H1 (cell line): ENCODE results near the gene HOXB3. TPM values are rescaled to one million over a fixed set of nuclear protein-coding genes. Genes with fewer than 3 reads are reported as not detected.

Experiments used
- CTCF ChIA-PET: fragments of 300-600 bp; sonication (Branson Sonifier 250); formaldehyde crosslinking; loops from one replicate; lab custom pipeline; 2021; ENCODE audit not compliant: partially characterized antibody; lab: Charles Lee
- POLR2A ChIA-PET: fragments of 300-600 bp; sonication (Branson Sonifier 250); formaldehyde crosslinking; loops from one replicate; lab custom pipeline; 2021; ENCODE audit warnings: inconsistent platforms; ENCODE audit not compliant: partially characterized antibody; lab: Charles Lee
- DNase-seq, 2 experiments: peaks; one replicate each; pipeline versions ENCODE4 v3.0.0 to v3.0.0-alpha.2; 2010 to 2022; ENCODE audit warnings: low spot score in 2 of 2, low read depth in 1 of 2, mixed read lengths in 1 of 2
- FAIRE-seq: peaks from 2 replicates; lab custom pipeline; 2011; peaks lifted over from hg19 to GRCh38; lab: Jason Lieb, UNC
- H2AFZ ChIP-seq: 2 replicates; pipeline ENCODE4 v1.8.1; 2012; ENCODE audit warnings: low read length, inconsistent platforms
- H2AK5ac ChIP-seq: 2 replicates; pipeline ENCODE4 v1.6.1; 2013; ENCODE audit warnings: low read depth, low read length
- H2BK120ac ChIP-seq: replicated peaks from 2 replicates; pipeline ENCODE3; 2013; ENCODE audit warnings: low read depth, low read length, inconsistent platforms
- H2BK12ac ChIP-seq: 2 replicates; pipeline ENCODE4 v1.6.1; 2013; ENCODE audit warnings: low read depth, low read length
- H2BK15ac ChIP-seq: 2 replicates; pipeline ENCODE4 v1.6.1; 2013; ENCODE audit warnings: low read length
- H2BK20ac ChIP-seq: 2 replicates; pipeline ENCODE4 v1.6.1; 2013; ENCODE audit warnings: low read length
- H2BK5ac ChIP-seq: 2 replicates; pipeline ENCODE4 v1.6.1; 2013; ENCODE audit warnings: low read depth, low read length
- H3K14ac ChIP-seq: 2 replicates; pipeline ENCODE4 v1.6.1; 2013; ENCODE audit warnings: inconsistent platforms; ENCODE audit not compliant: insufficient read length
- H3K18ac ChIP-seq: 2 replicates; pipeline ENCODE4 v1.6.1; 2013; ENCODE audit warnings: low read length; ENCODE audit errors: extremely low read depth
- H3K23ac ChIP-seq: 2 replicates; pipeline ENCODE4 v1.6.1; 2013; ENCODE audit warnings: inconsistent platforms; ENCODE audit not compliant: insufficient read length
- H3K23me2 ChIP-seq: 2 replicates; pipeline ENCODE4 v1.6.1; 2013; ENCODE audit warnings: low read depth, low read length
- H3K27ac ChIP-seq: 2 replicates; pipeline ENCODE4 v1.6.1; 2011; ENCODE audit warnings: low read depth, low read length, inconsistent platforms
- H3K27me3 ChIP-seq, 4 experiments: replicated peaks in 1 of 4; 1 replicate in 1 of 4; 2 replicates in 3 of 4; pipeline versions ENCODE4 v1.6.1 to v1.8.1; 2011 to 2013; ENCODE audit warnings: low read length in 3 of 4, mild to moderate bottlenecking in 3 of 4, inconsistent platforms in 2 of 4, mixed read lengths in 2 of 4, moderate library complexity in 1 of 4; ENCODE audit not compliant: control insufficient read depth in 3 of 4, insufficient read depth in 3 of 4; ENCODE audit errors: extremely low read depth in 1 of 4
- H3K36me3 ChIP-seq, 4 experiments: 2 replicates each; pipeline versions ENCODE4 v1.6.1 to v1.8.1; 2011 to 2013; ENCODE audit warnings: mild to moderate bottlenecking in 4 of 4, low read length in 3 of 4, moderate library complexity in 2 of 4, control low read depth in 1 of 4, inconsistent platforms in 1 of 4; ENCODE audit not compliant: insufficient read depth in 4 of 4, control insufficient read depth in 2 of 4
- H3K4ac ChIP-seq: replicated peaks from 2 replicates; pipeline ENCODE3; 2013; ENCODE audit warnings: low read length, low read depth, mixed read lengths, inconsistent platforms; ENCODE audit not compliant: insufficient read length
- H3K4me1 ChIP-seq, 4 experiments: replicated peaks in 1 of 4; 1 replicate in 1 of 4; 2 replicates in 3 of 4; pipeline versions ENCODE4 v1.6.1 to v1.8.1; 2011 to 2013; ENCODE audit warnings: low read length in 3 of 4, inconsistent platforms in 2 of 4, mixed read lengths in 1 of 4; ENCODE audit not compliant: insufficient read depth in 4 of 4, control insufficient read depth in 3 of 4
- H3K4me2 ChIP-seq, 2 experiments: 2 replicates each; pipeline versions ENCODE4 v1.6.1 to v1.8.1; 2011 to 2013; ENCODE audit warnings: low read depth in 2 of 2, low read length in 2 of 2, control low read depth in 1 of 2, inconsistent platforms in 1 of 2, mild to moderate bottlenecking in 1 of 2; ENCODE audit not compliant: insufficient read depth in 1 of 2
- H3K4me3 ChIP-seq, 4 experiments: fragments of 200-600, 300-600 bp in 1 of 4; sonication (generic), shearing (Covaris generic), sonication (Bioruptor Twin) in 1 of 4; 2 replicates each; pipeline versions ENCODE4 v1.5.1 to v1.8.1; 2011 to 2016; ENCODE audit warnings: low read length in 4 of 4, low read depth in 3 of 4, control low read depth in 2 of 4, inconsistent platforms in 2 of 4, mild to moderate bottlenecking in 2 of 4, mixed read lengths in 1 of 4, moderate library complexity in 1 of 4; ENCODE audit not compliant: insufficient read depth in 2 of 4; ENCODE audit errors: extremely low read depth in 1 of 4
- H3K56ac ChIP-seq: replicated peaks from 2 replicates; pipeline ENCODE3; 2013; ENCODE audit warnings: low read depth, mild to moderate bottlenecking, mixed read lengths, low read length, inconsistent platforms; ENCODE audit not compliant: insufficient read length
- H3K79me1 ChIP-seq: 2 replicates; pipeline ENCODE4 v1.6.1; 2013; ENCODE audit warnings: low read depth, low read length, control low read depth
- H3K79me2 ChIP-seq, 2 experiments: 2 replicates each; pipeline versions ENCODE4 v1.6.1 to v1.8.1; 2012 to 2013; ENCODE audit warnings: low read length in 2 of 2, mild to moderate bottlenecking in 2 of 2, inconsistent platforms in 1 of 2; ENCODE audit not compliant: insufficient read depth in 2 of 2, control insufficient read depth in 1 of 2
- H3K9ac ChIP-seq, 4 experiments: replicated peaks in 1 of 4; 1 replicate in 1 of 4; 2 replicates in 3 of 4; pipeline versions ENCODE4 v1.6.1 to v1.8.1; 2011 to 2013; ENCODE audit warnings: low read depth in 3 of 4, low read length in 3 of 4, control low read depth in 2 of 4, mild to moderate bottlenecking in 2 of 4, moderate library complexity in 2 of 4, inconsistent platforms in 1 of 4; ENCODE audit errors: extremely low read depth in 1 of 4
- H3K9me3 ChIP-seq, 2 experiments: 2 replicates each; pipeline versions ENCODE4 v1.6.1 to v1.8.1; 2012 to 2013; ENCODE audit warnings: mild to moderate bottlenecking in 2 of 2, moderate library complexity in 2 of 2, control low read depth in 1 of 2, inconsistent platforms in 1 of 2, low read depth in 1 of 2, low read length in 1 of 2, mixed read lengths in 1 of 2; ENCODE audit not compliant: insufficient read depth in 2 of 2
- H4K20me1 ChIP-seq, 2 experiments: replicated peaks in 1 of 2; 2 replicates each; pipeline versions ENCODE3 to v1.8.1; 2011 to 2013; ENCODE audit warnings: inconsistent platforms in 2 of 2, low read length in 2 of 2, mild to moderate bottlenecking in 1 of 2; ENCODE audit not compliant: insufficient read depth in 2 of 2, control insufficient read depth in 1 of 2
- H4K5ac ChIP-seq: 2 replicates; pipeline ENCODE4 v1.6.1; 2013; ENCODE audit warnings: low read length, low read depth, mixed read lengths, inconsistent platforms; ENCODE audit not compliant: insufficient read length
- H4K8ac ChIP-seq: 2 replicates; pipeline ENCODE4 v1.8.0; 2013; ENCODE audit warnings: mild to moderate bottlenecking, moderate library complexity, low read length, inconsistent platforms; ENCODE audit not compliant: insufficient read depth; ENCODE audit errors: extremely low read depth
- H4K91ac ChIP-seq: replicated peaks from 2 replicates; pipeline ENCODE3; 2013; ENCODE audit warnings: low read length, mixed read lengths, inconsistent platforms; ENCODE audit not compliant: insufficient read length
- CBX8 ChIP-seq: fragments of 300-800, 300-1000 bp; sonication (generic); IDR thresholded peaks from 2 replicates; pipeline ENCODE4 v1.7.1; 2016; ENCODE audit warnings: low read depth, low read length, borderline replicate concordance
- EZH2 ChIP-seq: fragments of 200-600 bp; sonication (generic); IDR thresholded peaks from 2 replicates; pipeline ENCODE4 v1.7.1; 2012; ENCODE audit warnings: low read depth, mild to moderate bottlenecking, moderate library complexity, low read length, inconsistent platforms; ENCODE audit not compliant: severe bottlenecking
- MAFK ChIP-seq: IDR thresholded peaks from 2 replicates; pipeline ENCODE4 v1.6.1; 2012; ENCODE audit warnings: low read depth, mild to moderate bottlenecking, improper control_type of control experiment, low read length
- POLR2AphosphoS5 ChIP-seq: IDR thresholded peaks from 2 replicates; pipeline ENCODE4 v1.6.1; 2011; ENCODE audit warnings: low read depth, low read length
- RBBP5 ChIP-seq: IDR thresholded peaks from 2 replicates; pipeline ENCODE4 v1.7.1; 2012; ENCODE audit warnings: low read depth, mild to moderate bottlenecking, inconsistent platforms, low read length, moderate library complexity, borderline replicate concordance
- RNF2 ChIP-seq: fragments of 200-900, 300-1000 bp; sonication (generic); IDR thresholded peaks from 2 replicates; pipeline ENCODE4 v1.7.1; 2016; ENCODE audit warnings: borderline replicate concordance, low read depth, mild to moderate bottlenecking, antibody characterized with exemption, low read length; ENCODE audit not compliant: poor library complexity, severe bottlenecking; ENCODE audit errors: missing control alignments
- SUZ12 ChIP-seq: fragments of 200-600 bp; sonication (generic); IDR thresholded peaks from 2 replicates; pipeline ENCODE4 v1.6.1; 2012; ENCODE audit warnings: mild to moderate bottlenecking, inconsistent platforms, low read length, moderate library complexity, mixed read lengths
- TCF12 ChIP-seq: IDR thresholded peaks from 2 replicates; pipeline ENCODE4 v1.6.1; 2011; ENCODE audit warnings: low read depth, mild to moderate bottlenecking, low read length
- WGBS, 2 experiments: shearing (Covaris generic) in 1 of 2; methylation state at CpG; one replicate each; pipeline versions ENCODE4 v1.1.6 to v1.1.7; 2013 to 2015; ENCODE audit warnings: low lambda C conversion rate in 2 of 2, mixed read lengths in 2 of 2, inconsistent platforms in 1 of 2, low coverage in 1 of 2, missing lambda C conversion rate in 1 of 2; ENCODE audit not compliant: insufficient replicate concordance in 2 of 2, insufficient coverage in 1 of 2, insufficient read length in 1 of 2; ENCODE audit errors: extremely low coverage in 1 of 2, missing lambda C conversion rate in 1 of 2; 5-methylcytosine and 5-hydroxymethylcytosine counted together
- polyA plus RNA-seq, 7 experiments: library from polyadenylated mRNA; depleted of rRNA in 3 of 7; stranded (reverse) in 5 of 7; unstranded in 2 of 7; fragments of >200 nt in 5 of 7; fragments of 200-250 nt in 2 of 7; gene quantifications; 1 replicate in 5 of 7; 2 replicates in 1 of 7; 4 replicates in 1 of 7; pipeline versions ENCODE4 v1.2.1 to v1.2.3, GENCODE V29; 2011 to 2013; ENCODE audit warnings: missing spikeins in 2 of 7, mixed read lengths in 2 of 7
- total RNA-seq: library from RNA; stranded (reverse); fragmentation: NEBNext Ultra II Directional; extraction: Animal tissue kit (Norgen Biotek cat#: 25700); gene quantifications from 2 replicates; pipeline ENCODE4 v1.2.1, GENCODE V29; 2021

HOXB3 gene
- total and polyA plus RNA-seq, 2 of the 8 experiments (the other 6 are each of a cell fraction or from before 2014, with no cell fraction given): not detected

- Histone ChIP-seq H2BK15ac (no peak overlapping the region), H3K4me2 (no peak overlapping the region)
These were observed 3.4 kb downstream of the HOXB3 start for GRCh38 chr17:48586355-48587258.

More at GRCh38 chr17:48586355-48587258, 3.4 kb downstream of the HOXB3 start:
- WGBS, 2 experiments: 12% methylated on average over 34 of the region's 34 CpGs; no CpG with 5 or more reads in 1 of the 2 experiments
- H4K5ac ChIP-seq: no peak overlapping the region
- H2BK5ac ChIP-seq: no peak overlapping the region
- ChIA-PET POLR2A (interaction anchor here (1.6 kb wide), 1 partner anchor 12 kb away, joined by 4 read pairs; no protein-coding TSS in a partner anchor), CTCF (interaction anchor here (0.9 to 4.7 kb wide), 17 partner anchors 10 to 323 kb away, joined by 3 to 24 read pairs (median 5); no protein-coding TSS in a partner anchor)
- H3K79me1 ChIP-seq: no peaks in the 10 kb centered on the region
- no peak overlapping the region for H3K9ac ChIP-seq
- peaks cover 0 to 18% (median 0%) of the 10 kb centered on the region in 4 experiments; a peak in 1 of 8 replicates for H3K36me3 ChIP-seq
- H3K18ac ChIP-seq: no peak overlapping the region
- DNase-seq: no peak
- TF ChIP-seq EZH2 (peak; percentile 99), MAFK (no peak), TCF12 (no peak), POLR2AphosphoS5 (no peak), CBX8 (peak; percentile 77; the same call in 1 of the 2 replicates), RNF2 (peak; percentile 92), RBBP5 (no peak), SUZ12 (peak; percentile 84)
- no peak overlapping the region for H3K4ac ChIP-seq
- no peak overlapping the region for H4K91ac ChIP-seq
- H3K23ac ChIP-seq: no peak overlapping the region
- H2AK5ac ChIP-seq: no peak overlapping the region
- H2BK12ac ChIP-seq: no peak overlapping the region
- H2AFZ ChIP-seq: no peak overlapping the region
- no peak overlapping the region for H3K56ac ChIP-seq
- H2BK120ac ChIP-seq: no peak overlapping the region
- no peaks in the 10 kb centered on the region for H3K9me3 ChIP-seq
- no peaks in the 10 kb centered on the region for H3K23me2 ChIP-seq
- H3K27ac ChIP-seq: no peak overlapping the region
- peaks cover 99 to 100% (median 100%) of the 10 kb centered on the region in 4 experiments for H3K27me3 ChIP-seq
- 0 out of 8 replicates have a peak overlapping the region, but pooled peaks of 1 of the 4 experiments have one; percentile 42 for H3K4me3 ChIP-seq
- H4K20me1 ChIP-seq: peaks cover 22 to 38% of the 10 kb centered on the region in 2 experiments
- no peak overlapping the region for H4K8ac ChIP-seq
- no peak overlapping the region for H2BK20ac ChIP-seq
- H3K79me2 ChIP-seq: no peaks in the 10 kb centered on the region
- H3K14ac ChIP-seq: no peak overlapping the region
- peaks cover 0 to 5% (median 3%) of the 10 kb centered on the region in 4 experiments; a peak in 4 of 7 replicates for H3K4me1 ChIP-seq
- no peak for FAIRE-seq
